ENCODE results near the gene RBFA. TPM values are rescaled to one million over a fixed set of nuclear protein-coding genes. Genes with fewer than 3 reads are reported as not detected.
"Not testable (repeated sequence)": the region's sequence is repeated elsewhere in the genome, so short reads cannot be mapped to it uniquely, and the experiment has no call there.

The RBFA gene
- polyA plus RNA-seq, 1 of the 3 experiments (the other 2 are of a cell fraction) = 57.6 TPM

DNA sequence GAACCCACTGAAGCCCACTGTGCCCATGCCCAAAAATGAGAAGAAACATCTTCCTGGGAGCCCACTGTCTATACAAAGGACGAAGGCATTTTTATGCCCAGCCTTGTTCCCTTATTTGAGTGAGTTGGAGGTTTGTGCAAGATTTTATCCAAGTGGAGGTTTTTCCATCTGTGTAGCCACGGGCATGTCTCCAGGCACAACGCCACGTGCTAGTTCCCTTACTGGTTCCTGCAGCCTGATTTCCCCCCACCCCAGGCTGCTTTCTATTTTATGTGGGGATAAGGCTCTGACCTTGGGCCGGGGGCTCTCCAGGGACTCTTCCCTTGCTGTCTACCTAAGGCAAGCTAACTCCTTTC, 23.7 kb upstream of the RBFA start:
- Histone ChIP-seq H3K79me2 (ENCODE audit: insufficient read depth) (no peaks in the 10 kb centered on the region), H2AFZ (ENCODE audit: low read depth) (no peak overlapping the region), H3K9me3 (no peaks in the 10 kb centered on the region), H3F3A (replicated peaks; ENCODE audit: insufficient read depth) (peaks cover 13% of the 10 kb centered on the region), H3K4me2 (peak overlapping the region; percentile 43), H3K9ac (peak overlapping the region; percentile 20), H3K9me2 (no peaks in the 10 kb centered on the region), H3K27ac (ENCODE audit: low read depth in 2 of 2, low read length in 1 of 2) (peak overlapping the region; percentile 67 to 80), H3K4me3 (ENCODE audit: low read depth in 2 of 2, low read length in 1 of 2) (no peak overlapping the region), H3K27me3 (ENCODE audit: insufficient read depth) (no peaks in the 10 kb centered on the region), H3K4me1 (ENCODE audit: control insufficient read depth in 1 of 2, insufficient read depth in 2 of 2, low read depth in 1 of 2, low read length in 1 of 2) (peaks cover 0 to 10% of the 10 kb centered on the region in 2 experiments; a peak in 1 of 4 replicates), H4K20me1 (ENCODE audit: insufficient read depth) (no peaks in the 10 kb centered on the region), H3K36me3 (replicated peaks in 1 of 2; ENCODE audit: control insufficient read depth in 1 of 2, insufficient read depth in 2 of 2, low read length in 1 of 2) (no peaks in the 10 kb centered on the region)
- 44% methylated on average over 4 of the region's 5 CpGs for WGBS (ENCODE audit: low lambda C conversion rate)
- no peak for TF ChIP-seq YY1 (IDR thresholded peaks at IDR 0.05; ENCODE audit: low read depth)
- no peak for TF ChIP-seq ZBTB33 (IDR thresholded peaks at IDR 0.05; ENCODE audit: borderline replicate concordance, low read depth)
- TF ChIP-seq EP300 (IDR thresholded peaks at IDR 0.05; ENCODE audit: borderline replicate concordance in 1 of 2, low read depth in 1 of 2, low read length in 1 of 2) = no peak
- TF ChIP-seq TCF12 (IDR thresholded peaks at IDR 0.05) = no peak
- no peak for TF ChIP-seq ELF1 (IDR thresholded peaks at IDR 0.05)
- TF ChIP-seq, protein P1, sequence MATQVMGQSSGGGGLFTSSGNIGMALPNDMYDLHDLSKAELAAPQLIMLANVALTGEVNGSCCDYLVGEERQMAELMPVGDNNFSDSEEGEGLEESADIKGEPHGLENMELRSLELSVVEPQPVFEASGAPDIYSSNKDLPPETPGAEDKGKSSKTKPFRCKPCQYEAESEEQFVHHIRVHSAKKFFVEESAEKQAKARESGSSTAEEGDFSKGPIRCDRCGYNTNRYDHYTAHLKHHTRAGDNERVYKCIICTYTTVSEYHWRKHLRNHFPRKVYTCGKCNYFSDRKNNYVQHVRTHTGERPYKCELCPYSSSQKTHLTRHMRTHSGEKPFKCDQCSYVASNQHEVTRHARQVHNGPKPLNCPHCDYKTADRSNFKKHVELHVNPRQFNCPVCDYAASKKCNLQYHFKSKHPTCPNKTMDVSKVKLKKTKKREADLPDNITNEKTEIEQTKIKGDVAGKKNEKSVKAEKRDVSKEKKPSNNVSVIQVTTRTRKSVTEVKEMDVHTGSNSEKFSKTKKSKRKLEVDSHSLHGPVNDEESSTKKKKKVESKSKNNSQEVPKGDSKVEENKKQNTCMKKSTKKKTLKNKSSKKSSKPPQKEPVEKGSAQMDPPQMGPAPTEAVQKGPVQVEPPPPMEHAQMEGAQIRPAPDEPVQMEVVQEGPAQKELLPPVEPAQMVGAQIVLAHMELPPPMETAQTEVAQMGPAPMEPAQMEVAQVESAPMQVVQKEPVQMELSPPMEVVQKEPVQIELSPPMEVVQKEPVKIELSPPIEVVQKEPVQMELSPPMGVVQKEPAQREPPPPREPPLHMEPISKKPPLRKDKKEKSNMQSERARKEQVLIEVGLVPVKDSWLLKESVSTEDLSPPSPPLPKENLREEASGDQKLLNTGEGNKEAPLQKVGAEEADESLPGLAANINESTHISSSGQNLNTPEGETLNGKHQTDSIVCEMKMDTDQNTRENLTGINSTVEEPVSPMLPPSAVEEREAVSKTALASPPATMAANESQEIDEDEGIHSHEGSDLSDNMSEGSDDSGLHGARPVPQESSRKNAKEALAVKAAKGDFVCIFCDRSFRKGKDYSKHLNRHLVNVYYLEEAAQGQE (IDR thresholded peaks at IDR 0.05; ENCODE audit: low read depth, low read length) = no peak
- TF ChIP-seq, protein P2, sequence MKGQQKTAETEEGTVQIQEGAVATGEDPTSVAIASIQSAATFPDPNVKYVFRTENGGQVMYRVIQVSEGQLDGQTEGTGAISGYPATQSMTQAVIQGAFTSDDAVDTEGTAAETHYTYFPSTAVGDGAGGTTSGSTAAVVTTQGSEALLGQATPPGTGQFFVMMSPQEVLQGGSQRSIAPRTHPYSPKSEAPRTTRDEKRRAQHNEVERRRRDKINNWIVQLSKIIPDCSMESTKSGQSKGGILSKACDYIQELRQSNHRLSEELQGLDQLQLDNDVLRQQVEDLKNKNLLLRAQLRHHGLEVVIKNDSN (IDR thresholded peaks at IDR 0.05; ENCODE audit: borderline replicate concordance, low read depth) = no peak
- TF ChIP-seq CHD2 (IDR thresholded peaks at IDR 0.05; ENCODE audit: low read length, partially characterized antibody) = no peak
- TF ChIP-seq FOSL2 (IDR thresholded peaks at IDR 0.05; ENCODE audit: borderline replicate concordance, low read depth) = no peak
- no peak for TF ChIP-seq TAF1 (IDR thresholded peaks at IDR 0.05; ENCODE audit: borderline replicate concordance, low read depth, low read length)
- TF ChIP-seq FOXJ3 (CRISPR knock-in tag; IDR thresholded peaks at IDR 0.05) = no peak
- no peak for TF ChIP-seq NRF1 (IDR thresholded peaks at IDR 0.05; ENCODE audit: low read depth, low read length)
- no peak for TF ChIP-seq JUND (IDR thresholded peaks at IDR 0.05)
- no peak for TF ChIP-seq RFX5 (IDR thresholded peaks at IDR 0.05; ENCODE audit: low read length)
- no peak for TF ChIP-seq SMC3 (IDR thresholded peaks at IDR 0.05; ENCODE audit: low read depth, low read length)
- no peak for TF ChIP-seq RXRA (IDR thresholded peaks at IDR 0.05; ENCODE audit: borderline replicate concordance, low read depth)
- POLR2A ChIA-PET = no interaction called here
- no peak for DNase-seq
- CTCF ChIA-PET = interaction anchor here (0.7 kb wide), 1 partner anchor 668 kb away, joined by 3 read pairs; no protein-coding TSS in a partner anchor

- WGBS (ENCODE audit: low lambda C conversion rate) = 88% methylated on average over 14 of the region's 14 CpGs
- H3K9me2 ChIP-seq; H3K9me3 ChIP-seq; H4K20me1 ChIP-seq (ENCODE audit: insufficient read depth); H2AFZ ChIP-seq (ENCODE audit: low read depth); H3K4me3 ChIP-seq (ENCODE audit: low read depth in 2 of 2, low read length in 1 of 2); H3K79me2 ChIP-seq (ENCODE audit: insufficient read depth); H3K36me3 ChIP-seq (replicated peaks in 1 of 2; ENCODE audit: control insufficient read depth in 1 of 2, insufficient read depth in 2 of 2, low read length in 1 of 2); H3K27ac ChIP-seq (ENCODE audit: low read depth in 2 of 2, low read length in 1 of 2); H3K4me1 ChIP-seq (ENCODE audit: control insufficient read depth in 1 of 2, insufficient read depth in 2 of 2, low read depth in 1 of 2, low read length in 1 of 2); H3K4me2 ChIP-seq; DNase-seq; H3K9ac ChIP-seq; CTCF ChIA-PET; H3K27me3 ChIP-seq (ENCODE audit: insufficient read depth); POLR2A ChIA-PET: not testable (repeated sequence)
- peaks cover 13% of the 10 kb centered on the region for H3F3A ChIP-seq (replicated peaks; ENCODE audit: insufficient read depth)
Observed at GRCh38 chr18:80011496-80012137, 22.6 kb upstream of the RBFA start.
